GM18498 (cell line): ENCODE measurements around the gene ZNRD2.

Experiments used
- ATAC-seq: cut with Tn5 transposase; IDR thresholded peaks from one replicate; pipeline ENCODE4 v1.9.1; 2021; ENCODE audit warnings: mild to moderate bottlenecking, moderate library complexity; ENCODE audit not compliant: unreplicated experiment

Gene ZNRD2

GRCh38 chr11:65586247-65586630, 16.0 kb downstream of the ZNRD2 start:
- no peak for ATAC-seq

GRCh38 chr11:65586676-65587075, 16.4 kb downstream of the ZNRD2 start:
- no peak for ATAC-seq

GRCh38 chr11:65588199-65589054, 18.1 kb downstream of the ZNRD2 start:
- ATAC-seq = peak; percentile 79

DNA sequence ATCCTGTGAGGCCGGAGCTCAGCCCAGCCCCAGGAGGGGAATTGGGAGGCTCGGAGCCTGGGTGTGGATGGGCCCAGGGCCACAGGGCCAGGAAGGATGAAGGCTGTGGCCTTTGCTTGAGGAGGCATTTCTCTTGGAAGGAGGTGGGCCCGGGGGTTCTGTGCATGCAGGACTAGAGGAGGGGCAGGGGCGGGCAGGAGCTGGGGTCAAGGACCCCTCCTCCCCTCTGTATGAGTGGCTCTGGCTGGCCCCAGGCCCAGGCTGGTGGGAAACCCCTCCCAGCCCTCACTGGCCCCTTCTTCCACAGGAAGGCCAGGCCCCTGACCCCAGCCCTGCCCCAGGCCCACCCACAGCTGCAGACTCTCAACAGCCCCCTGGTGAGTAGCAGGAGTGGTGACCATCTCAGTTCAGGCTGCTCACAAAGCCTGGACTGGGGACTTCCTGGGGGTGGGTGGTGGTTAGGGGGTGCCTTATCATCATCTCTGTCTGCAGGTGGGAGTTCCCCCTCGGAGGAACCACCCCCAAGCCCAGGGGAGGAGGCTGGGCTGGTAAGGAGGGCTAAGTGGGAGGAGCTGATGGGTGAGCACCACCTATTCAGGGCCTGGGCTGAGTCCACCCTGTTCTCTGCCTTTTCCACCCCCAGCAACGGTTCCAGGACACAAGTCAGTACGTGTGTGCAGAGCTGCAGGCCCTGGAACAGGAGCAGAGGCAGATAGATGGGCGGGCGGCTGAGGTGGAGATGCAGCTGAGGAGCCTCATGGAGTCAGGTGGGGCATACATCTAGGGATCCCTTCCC, 19.4 kb downstream of the ZNRD2 start:
- ATAC-seq = no peak

DNA sequence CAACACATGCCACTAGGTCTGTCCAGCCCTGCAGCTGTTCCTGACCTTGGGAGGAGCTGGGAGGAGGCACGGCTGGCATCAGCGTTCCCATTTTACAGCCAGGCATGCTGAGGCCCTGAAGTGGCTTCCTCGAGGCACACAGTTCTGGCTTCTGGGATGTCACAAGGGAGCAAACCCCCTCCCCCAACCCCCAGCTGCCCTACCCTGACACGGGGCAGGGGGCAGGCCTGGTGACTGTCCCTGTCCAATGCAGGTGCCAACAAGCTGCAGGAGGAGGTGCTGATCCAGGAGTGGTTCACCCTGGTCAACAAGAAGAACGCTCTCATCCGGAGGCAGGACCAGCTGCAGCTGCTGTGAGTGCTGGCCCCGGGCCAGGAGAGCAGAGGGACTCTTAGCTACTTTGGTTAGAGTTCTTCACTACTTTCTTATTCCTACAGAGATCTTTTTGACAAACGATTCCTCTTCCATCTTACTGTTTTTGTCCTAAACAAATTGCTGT, 20.0 kb downstream of the ZNRD2 start:
- no peak for ATAC-seq

- ATAC-seq = no peak
Observed at GRCh38 chr11:65591939-65592857, 21.9 kb downstream of the ZNRD2 start.

DNA sequence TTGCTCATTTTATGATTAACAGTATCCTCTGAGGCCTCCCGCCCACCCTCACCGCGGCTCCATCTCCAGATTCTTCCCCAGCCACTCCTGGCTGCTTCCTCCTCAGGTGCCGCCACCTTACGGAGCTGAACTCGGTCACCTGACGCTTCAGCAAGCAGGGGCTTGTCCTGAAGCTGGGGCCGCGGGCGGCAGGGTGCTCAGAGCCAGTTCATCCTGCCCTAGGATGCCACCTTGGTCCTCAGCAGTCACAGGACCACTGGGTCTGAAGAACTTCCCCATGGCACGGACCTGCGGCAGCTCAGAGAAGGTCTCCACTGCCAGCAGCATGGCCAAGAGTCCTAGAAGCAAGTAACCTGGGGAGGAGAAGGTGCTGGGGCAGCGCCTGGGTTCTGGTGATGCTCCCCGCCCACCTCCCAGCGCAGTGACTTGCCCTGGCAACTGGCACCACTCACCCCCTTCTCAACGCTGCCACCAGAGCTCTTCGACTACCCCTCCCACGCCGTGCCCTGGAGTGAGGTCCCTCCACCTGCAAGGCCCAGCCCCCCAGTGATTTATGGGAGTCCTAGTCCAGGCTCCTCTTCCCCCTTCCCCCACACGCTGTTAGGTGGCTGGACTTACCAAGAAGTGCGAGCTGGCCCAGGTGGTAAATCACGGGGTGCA, 22.7 kb downstream of the ZNRD2 start:
- no peak for ATAC-seq

- ATAC-seq = no peak
Observed at GRCh38 chr11:65593518-65594414, 23.5 kb downstream of the ZNRD2 start.

GRCh38 chr11:65595131-65595530, 24.9 kb downstream of the ZNRD2 start:
- ATAC-seq = no peak

- ATAC-seq = no peak
Observed at GRCh38 chr11:65595543-65596281, 25.4 kb downstream of the ZNRD2 start, which contains the start of gene KCNK7. KCNK7 (minus strand) TSS chr11:65595800; CDS start chr11:65595772, 28 bp downstream.

DNA sequence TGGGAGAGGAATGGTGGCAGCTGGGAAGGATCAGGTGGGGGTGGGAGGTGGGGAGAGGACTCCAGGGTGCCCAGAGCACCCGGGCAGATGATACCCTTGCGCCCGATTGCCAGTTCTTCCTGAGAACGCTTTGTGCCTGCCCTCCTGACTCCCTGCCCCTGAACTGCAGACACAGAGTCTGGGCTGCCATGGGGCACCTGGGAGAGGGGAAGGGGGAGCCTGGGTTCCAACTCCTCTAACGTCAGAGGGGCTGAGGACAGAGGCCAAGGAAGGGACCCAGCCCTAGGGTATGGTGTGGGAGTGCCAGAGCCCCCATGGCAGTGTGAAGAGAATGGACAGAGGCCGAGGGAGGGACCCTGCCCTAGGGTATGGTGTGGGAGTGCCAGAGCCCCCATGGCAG, 26.2 kb downstream of the ZNRD2 start:
- no peak for ATAC-seq

DNA sequence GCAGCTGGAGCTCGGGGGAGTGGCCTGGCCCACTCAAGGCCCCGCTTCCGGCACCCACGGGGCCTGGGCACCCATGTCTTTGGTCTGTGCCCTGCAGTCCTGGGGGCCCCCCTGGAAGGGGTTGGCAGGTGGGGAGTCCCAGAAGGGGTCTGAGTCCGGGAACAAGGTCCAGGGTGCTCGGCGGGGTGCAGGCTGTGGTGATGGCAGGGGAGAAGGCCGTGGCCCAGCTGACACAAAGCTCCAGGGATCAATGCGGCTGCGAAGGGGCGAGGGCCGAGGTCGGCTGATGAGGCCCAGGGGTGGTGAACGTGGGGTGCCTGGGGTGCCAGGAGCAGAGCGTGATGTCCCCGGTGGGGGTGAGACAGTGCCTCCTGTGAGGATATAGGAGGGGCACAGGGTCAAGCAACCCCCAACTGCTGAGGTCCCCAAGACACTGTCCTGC, 28.0 kb downstream of the ZNRD2 start:
- ATAC-seq = no peak

- no peak for ATAC-seq
Observed at GRCh38 chr11:65599216-65599954, 29.1 kb downstream of the ZNRD2 start.

DNA sequence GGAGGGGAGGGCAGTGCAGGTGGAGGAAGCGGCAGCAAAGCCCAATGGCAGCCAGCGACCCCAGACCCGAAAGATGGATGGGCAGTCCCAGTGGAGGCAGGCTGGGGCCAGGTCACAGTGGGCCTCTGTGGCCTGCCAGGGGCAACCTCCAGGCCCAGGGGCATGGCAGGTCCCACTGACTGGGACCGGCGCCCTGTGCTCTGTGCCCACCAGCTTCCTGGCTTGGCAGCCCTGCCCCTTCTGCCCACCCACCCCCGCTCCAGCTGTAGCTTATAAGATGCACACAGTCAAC, 29.6 kb downstream of the ZNRD2 start:
- no peak for ATAC-seq

DNA sequence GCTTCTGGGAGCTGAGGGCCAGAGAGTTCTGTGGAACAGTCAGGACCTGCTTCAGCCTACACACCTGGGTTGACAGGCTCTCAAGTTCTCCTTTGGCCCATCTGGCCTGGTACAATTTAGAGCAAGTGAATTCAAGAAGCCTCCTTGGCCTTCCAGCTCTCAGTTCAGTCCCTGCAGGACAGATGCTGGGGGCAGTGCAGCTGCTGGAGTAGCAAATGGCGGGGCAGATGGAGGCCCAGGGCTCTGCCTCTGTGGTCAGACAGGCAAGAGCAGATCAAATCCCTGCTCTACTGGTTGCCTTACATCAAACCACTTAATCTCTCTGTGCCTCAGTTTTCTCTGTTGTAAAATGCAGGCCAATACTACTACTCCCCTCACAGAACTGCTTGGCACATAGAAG, 34.0 kb downstream of the ZNRD2 start:
- no peak for ATAC-seq

DNA sequence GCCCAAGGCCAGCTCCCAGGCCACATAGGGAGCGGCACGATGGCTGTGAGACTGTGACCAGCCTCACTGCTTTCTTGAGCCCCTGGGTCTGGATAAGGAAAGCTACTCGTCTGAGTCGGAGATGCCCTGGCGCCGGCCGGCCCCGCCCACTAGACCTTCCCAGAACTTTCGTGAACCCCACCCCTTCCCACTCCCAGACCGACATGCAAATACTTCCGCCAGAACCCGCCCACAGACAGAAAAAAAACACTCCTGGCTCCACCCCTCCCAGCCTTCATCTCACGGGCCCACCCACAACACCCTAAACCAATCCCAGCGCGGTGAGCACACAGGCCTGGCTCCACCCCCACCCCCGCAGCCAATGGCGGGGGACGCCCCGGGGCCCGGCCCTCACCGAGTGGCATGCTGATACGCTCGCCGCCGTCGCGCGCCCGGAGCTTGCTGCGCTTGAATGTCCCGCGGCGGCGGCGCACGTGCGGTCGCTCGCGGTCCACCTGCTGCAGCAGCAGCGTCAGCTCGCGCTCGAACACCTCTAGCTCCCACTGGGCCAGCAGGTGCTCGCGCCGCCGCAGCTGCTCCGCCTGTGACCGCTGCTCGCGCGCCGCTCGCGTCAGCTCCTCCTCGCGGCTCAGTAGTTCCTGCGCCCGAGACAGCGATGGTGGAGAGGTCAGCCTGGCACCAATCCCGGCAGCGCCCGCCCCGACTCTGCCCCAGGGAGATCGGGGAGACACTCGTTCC, 36.8 kb downstream of the ZNRD2 start:
- ATAC-seq = no peak
